Neuronal stem cell (in vitro differentiated cells): ENCODE measurements around the gene RUNX2.

Source experiments
- DNase-seq: peaks from one replicate; pipeline ENCODE4 v3.0.0-alpha.2; 2013; ENCODE audit warnings: low spot score
- H2AFZ ChIP-seq: one replicate; pipeline ENCODE4 v1.6.1; 2013; ENCODE audit warnings: mild to moderate bottlenecking, low read length, inconsistent platforms
- H2AK5ac ChIP-seq: 2 replicates; pipeline ENCODE4 v1.6.1; 2013; ENCODE audit warnings: low read depth, mild to moderate bottlenecking, inconsistent platforms, low read length, moderate library complexity, mixed read lengths
- H2BK120ac ChIP-seq: 2 replicates; pipeline ENCODE4 v1.6.1; 2013; ENCODE audit warnings: low read depth, mild to moderate bottlenecking, inconsistent platforms, low read length, moderate library complexity, mixed read lengths
- H2BK12ac ChIP-seq: one replicate; pipeline ENCODE4 v1.6.1; 2013; ENCODE audit warnings: low read length, inconsistent platforms
- H2BK15ac ChIP-seq: 2 replicates; pipeline ENCODE4 v1.6.1; 2013; ENCODE audit warnings: mild to moderate bottlenecking, low read length, inconsistent platforms, mixed read lengths
- H2BK5ac ChIP-seq: one replicate; pipeline ENCODE4 v1.6.1; 2013; ENCODE audit warnings: inconsistent platforms, mild to moderate bottlenecking, low read length, moderate library complexity
- H3K14ac ChIP-seq: one replicate; pipeline ENCODE4 v1.6.1; 2013; ENCODE audit warnings: low read length, inconsistent platforms
- H3K18ac ChIP-seq: 2 replicates; pipeline ENCODE4 v1.6.1; 2013; ENCODE audit warnings: low read length, inconsistent platforms
- H3K23ac ChIP-seq: 2 replicates; pipeline ENCODE4 v1.6.1; 2013; ENCODE audit warnings: low read depth, mild to moderate bottlenecking, mixed read lengths, low read length, inconsistent platforms; ENCODE audit not compliant: poor library complexity
- H3K27ac ChIP-seq: replicated peaks from 3 replicates; pipeline ENCODE4 v1.5.1; 2013; ENCODE audit warnings: low read length, inconsistent platforms
- H3K27me3 ChIP-seq, 3 experiments: 2 replicates each; pipeline ENCODE4 v1.6.1; 2013; ENCODE audit warnings: low read length in 3 of 3, mild to moderate bottlenecking in 2 of 3, inconsistent platforms in 1 of 3, low read depth in 1 of 3, mixed read lengths in 1 of 3, moderate library complexity in 1 of 3; ENCODE audit not compliant: control insufficient read depth in 3 of 3, insufficient read depth in 3 of 3
- H3K36me3 ChIP-seq, 2 donors: replicated peaks in 1 of 2; 2 replicates each; pipeline ENCODE4 v1.6.1; 2013; ENCODE audit warnings: low read length in 2 of 2; ENCODE audit not compliant: control insufficient read depth in 2 of 2, insufficient read depth in 2 of 2
- H3K4ac ChIP-seq: 2 replicates; pipeline ENCODE4 v1.6.1; 2013; ENCODE audit warnings: inconsistent platforms, mild to moderate bottlenecking, low read length, moderate library complexity
- H3K4me1 ChIP-seq, 2 donors: 1 replicate in 1 of 2; 2 replicates in 1 of 2; pipeline ENCODE4 v1.6.1; 2013; ENCODE audit warnings: low read length in 2 of 2, low read depth in 1 of 2; ENCODE audit not compliant: control insufficient read depth in 2 of 2, insufficient read depth in 1 of 2
- H3K4me2 ChIP-seq: one replicate; pipeline ENCODE4 v1.6.1; 2013; ENCODE audit warnings: mild to moderate bottlenecking, low read length, inconsistent platforms; ENCODE audit not compliant: insufficient read depth, poor library complexity, severe bottlenecking
- H3K4me3 ChIP-seq, 2 donors: 2 replicates each; pipeline ENCODE4 v1.5.1; 2013; ENCODE audit warnings: low read length in 2 of 2, mild to moderate bottlenecking in 2 of 2, inconsistent platforms in 1 of 2, moderate library complexity in 1 of 2
- H3K79me1 ChIP-seq: one replicate; pipeline ENCODE4 v1.6.1; 2013; ENCODE audit warnings: low read depth, mild to moderate bottlenecking, inconsistent platforms, low read length, moderate library complexity
- H3K9ac ChIP-seq: one replicate; pipeline ENCODE4 v1.6.1; 2013; ENCODE audit warnings: mild to moderate bottlenecking, low read depth, low read length, inconsistent platforms; ENCODE audit not compliant: poor library complexity
- H3K9me3 ChIP-seq, 2 donors: replicated peaks in 1 of 2; 2 replicates each; pipeline versions ENCODE3 to v1.6.1; 2013; ENCODE audit warnings: low read length in 2 of 2, mild to moderate bottlenecking in 2 of 2, inconsistent platforms in 1 of 2, low read depth in 1 of 2, mixed read lengths in 1 of 2, moderate library complexity in 1 of 2; ENCODE audit not compliant: control insufficient read depth in 2 of 2, insufficient read depth in 1 of 2
- H4K8ac ChIP-seq: one replicate; pipeline ENCODE4 v1.6.1; 2013; ENCODE audit warnings: low read depth, mild to moderate bottlenecking, inconsistent platforms, low read length, moderate library complexity
- H4K91ac ChIP-seq: one replicate; pipeline ENCODE4 v1.6.1; 2013; ENCODE audit warnings: low read length, low read depth, mild to moderate bottlenecking, inconsistent platforms; ENCODE audit not compliant: poor library complexity
- WGBS, 2 donors: extraction: QIAGEN DNeasy Blood & Tissue Kit; methylation state at CpG; one replicate each; pipeline ENCODE4 v1.1.7; 2013; ENCODE audit warnings: missing lambda C conversion rate in 2 of 2, mixed read lengths in 1 of 2; ENCODE audit not compliant: insufficient read length in 2 of 2, insufficient replicate concordance in 1 of 2; ENCODE audit errors: extremely low coverage in 2 of 2; 5-methylcytosine and 5-hydroxymethylcytosine counted together

RUNX2 gene

GRCh38 chr6:45420909-45421708 lies 93.0 kb downstream of the RUNX2 start:
- DNase-seq: peak; percentile 39
- Histone ChIP-seq H4K8ac (no peak overlapping the region), H3K27ac (no peak overlapping the region), H3K9ac (peak overlapping the region; percentile 77), H3K23ac (peak overlapping the region; percentile 85), H3K4me1 (peaks cover 8 to 11% of the 10 kb centered on the region in 2 donors), H3K4ac (no peak overlapping the region), H3K4me3 (peak overlapping the region; percentile 73 to 78), H3K14ac (no peak overlapping the region), H2BK120ac (no peak overlapping the region), H3K27me3 (peaks cover 0 to 53% (median 15%) of the 10 kb centered on the region in 3 experiments), H2BK5ac (no peak overlapping the region), H2BK15ac (no peak overlapping the region), H2AFZ (peak overlapping the region; percentile 89), H3K4me2 (peak overlapping the region; percentile 96), H2AK5ac (no peak overlapping the region), H4K91ac (no peak overlapping the region), H3K9me3 (no peaks in the 10 kb centered on the region), H3K79me1 (peaks cover 3% of the 10 kb centered on the region), H2BK12ac (no peak overlapping the region), H3K36me3 (peaks cover 0 to 8% of the 10 kb centered on the region in 2 donors), H3K18ac (peak overlapping the region; percentile 94)
- no CpG with 5 or more reads among the region's 19 CpGs for WGBS, 2 donors

- peak overlapping the region; percentile 77 for H3K9ac ChIP-seq
- peaks cover 0 to 15% of the 10 kb centered on the region in 2 donors for H3K36me3 ChIP-seq
- H3K27ac ChIP-seq: no peak overlapping the region
- H3K14ac ChIP-seq: peak overlapping the region; percentile 38
- H4K91ac ChIP-seq: no peak overlapping the region
- H3K79me1 ChIP-seq: peaks cover 3% of the 10 kb centered on the region
- peak overlapping the region; percentile 85 for H3K23ac ChIP-seq
- no peak overlapping the region for H4K8ac ChIP-seq
- H3K9me3 ChIP-seq: no peaks in the 10 kb centered on the region
- H3K4me3 ChIP-seq: peak overlapping the region; percentile 73 to 78
- H2AFZ ChIP-seq: peak overlapping the region; percentile 89
- H2BK120ac ChIP-seq: no peak overlapping the region
- DNase-seq: peak; percentile 48
- no peak overlapping the region for H2BK5ac ChIP-seq
- peak overlapping the region; percentile 97 for H2BK15ac ChIP-seq
- H3K4ac ChIP-seq: no peak overlapping the region
- peak overlapping the region; percentile 94 for H3K18ac ChIP-seq
- H2BK12ac ChIP-seq: no peak overlapping the region
- peaks cover 0 to 53% (median 15%) of the 10 kb centered on the region in 3 experiments for H3K27me3 ChIP-seq
- peak overlapping the region; percentile 96 for H3K4me2 ChIP-seq
- H2AK5ac ChIP-seq: no peak overlapping the region
- H3K4me1 ChIP-seq: peaks cover 8 to 15% of the 10 kb centered on the region in 2 donors
- WGBS, 2 donors: no CpG with 5 or more reads among the region's 83 CpGs
These were observed 93.8 kb downstream of the RUNX2 start for GRCh38 chr6:45421709-45422502.

- Histone ChIP-seq H3K9me3 (no peaks in the 10 kb centered on the region), H3K36me3 (peaks cover 0 to 15% of the 10 kb centered on the region in 2 donors), H3K4me2 (peak overlapping the region; percentile 96), H4K8ac (no peak overlapping the region), H2AK5ac (no peak overlapping the region), H2BK120ac (peak overlapping the region; percentile 61), H3K4ac (no peak overlapping the region), H2BK12ac (no peak overlapping the region), H3K27me3 (peaks cover 0 to 53% (median 15%) of the 10 kb centered on the region in 3 experiments), H3K27ac (no peak overlapping the region), H4K91ac (no peak overlapping the region), H2BK15ac (peak overlapping the region; percentile 97), H2AFZ (peak overlapping the region; percentile 89), H3K4me1 (peaks cover 8 to 15% of the 10 kb centered on the region in 2 donors), H2BK5ac (peak overlapping the region; percentile 82), H3K18ac (peak overlapping the region; percentile 95), H3K4me3 (peak overlapping the region; percentile 73 to 86), H3K79me1 (peaks cover 3% of the 10 kb centered on the region), H3K9ac (peak overlapping the region; percentile 88), H3K14ac (peak overlapping the region; percentile 38), H3K23ac (peak overlapping the region; percentile 89)
- WGBS, 2 donors: no CpG with 5 or more reads among the region's 55 CpGs
- peak; percentile 47 for DNase-seq
These were observed 94.5 kb downstream of the RUNX2 start for GRCh38 chr6:45422503-45423110.
